HG03039 (cell line): ENCODE results near the gene EHD1.

ENCODE experiments used
- ATAC-seq: cut with Tn5 transposase; IDR thresholded peaks from one replicate; pipeline ENCODE4 v1.9.1; 2021; ENCODE audit warnings: mild to moderate bottlenecking, moderate library complexity; ENCODE audit not compliant: unreplicated experiment

EHD1 gene

DNA sequence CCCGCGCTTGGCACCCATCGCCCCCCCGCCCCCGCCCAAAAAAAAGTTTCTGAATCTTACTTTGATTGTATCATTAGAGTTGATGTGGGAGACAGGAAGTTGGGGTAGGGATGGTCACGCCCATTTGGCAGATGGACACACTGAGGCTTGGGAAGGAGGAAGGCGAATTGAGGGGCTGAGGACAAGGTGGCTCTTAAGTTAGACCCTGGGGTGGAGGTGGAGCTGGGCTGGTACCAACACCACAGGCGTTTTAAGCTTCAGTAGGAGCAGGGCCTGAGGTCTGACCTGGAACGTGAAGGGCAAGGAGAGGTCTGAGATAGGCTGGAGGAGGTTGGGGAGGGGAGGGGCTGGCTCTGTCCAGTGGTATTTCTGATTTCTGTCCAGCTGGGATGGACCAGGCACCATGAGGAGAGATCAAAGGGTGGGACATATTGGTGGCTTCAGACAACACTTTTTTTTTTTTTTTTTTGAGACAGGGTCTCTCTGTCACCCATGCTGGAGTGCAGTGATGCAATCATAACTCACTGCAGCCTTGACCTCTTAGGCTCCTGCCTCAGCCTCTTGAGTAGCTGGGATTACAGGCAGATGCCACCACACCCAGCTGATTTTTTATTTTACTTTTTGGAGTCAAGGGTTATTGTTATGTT is 33.2 kb downstream of the EHD1 start:
- no peak for ATAC-seq

DNA sequence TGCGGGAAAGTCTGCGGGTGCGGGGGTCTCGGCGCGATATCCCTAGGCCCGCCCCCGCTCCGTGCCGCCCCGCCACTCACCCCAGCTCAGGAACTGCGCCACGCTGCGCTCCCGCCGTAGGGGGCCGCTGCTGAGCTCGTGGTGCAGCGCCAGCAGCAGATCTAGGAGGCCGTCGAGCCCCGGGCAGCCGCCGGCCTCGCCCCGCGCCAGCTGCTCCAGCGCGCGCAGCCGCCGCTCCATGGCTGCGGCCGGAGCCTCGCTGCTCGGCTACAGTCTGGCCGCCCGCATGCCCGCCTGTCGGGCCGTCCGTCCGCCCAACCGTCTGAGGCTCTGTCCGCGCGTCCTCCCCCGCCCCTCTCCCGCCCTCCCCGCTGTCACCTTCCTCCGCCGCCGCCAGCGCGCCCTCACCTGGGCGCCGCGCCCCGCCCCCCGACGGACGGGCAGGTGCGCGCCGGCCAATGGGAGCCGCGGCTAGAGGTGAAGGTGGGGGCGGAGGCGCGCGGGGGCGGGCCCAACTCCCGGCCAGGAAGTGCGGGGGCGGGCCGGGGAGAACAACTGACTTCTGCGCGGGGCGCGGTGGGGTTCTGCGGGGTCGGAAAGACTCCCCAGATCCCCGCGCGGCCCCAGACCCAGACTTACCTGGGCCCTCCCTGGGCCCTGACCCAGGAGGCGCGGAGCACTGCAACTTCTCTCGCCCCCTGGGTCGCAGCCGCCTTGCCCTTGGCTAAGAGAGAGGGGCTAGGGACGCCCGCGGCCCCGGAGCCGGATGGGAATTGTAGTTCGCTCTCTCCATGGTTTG is 33.9 kb downstream of the EHD1 start, which contains the start of gene CDC42BPG:
Gene CDC42BPG, minus strand, starts transcription at position 324 of the 799 bp plus-strand sequence. Its CDS starts 84 bp downstream, at position 240.
- ATAC-seq = no peak

DNA sequence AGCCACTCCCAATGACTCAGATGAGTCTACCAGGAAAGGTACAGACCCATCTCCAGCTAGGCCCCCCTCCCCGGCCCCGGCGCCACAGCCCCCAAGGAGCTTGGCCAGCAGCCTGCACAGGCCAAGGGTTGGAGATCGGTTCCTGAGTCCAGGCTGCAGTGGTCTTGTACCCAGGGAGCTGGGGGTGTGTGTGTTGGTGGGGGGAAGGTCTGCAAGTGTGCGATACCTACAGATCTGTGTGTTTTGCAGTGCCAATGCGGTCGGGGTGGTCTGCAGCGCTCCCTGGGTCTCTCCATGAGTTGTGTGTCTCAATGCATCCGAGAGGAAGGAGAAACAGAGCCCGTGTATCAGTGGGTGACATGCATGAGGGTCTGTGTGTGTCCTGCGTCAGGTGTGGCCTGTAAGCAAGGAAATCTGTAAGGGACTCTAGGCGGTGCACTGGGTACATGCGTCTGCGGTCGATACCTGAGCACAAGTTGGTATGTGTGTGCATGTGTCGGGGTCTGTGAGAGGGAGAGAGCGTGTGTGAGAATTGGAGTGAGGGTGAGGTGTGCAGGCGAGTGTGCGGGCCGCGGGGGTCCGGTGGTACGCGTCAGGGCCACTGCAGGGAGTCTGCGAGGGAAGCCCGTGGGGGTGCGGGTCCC is 34.6 kb downstream of the EHD1 start:
- ATAC-seq = no peak

DNA sequence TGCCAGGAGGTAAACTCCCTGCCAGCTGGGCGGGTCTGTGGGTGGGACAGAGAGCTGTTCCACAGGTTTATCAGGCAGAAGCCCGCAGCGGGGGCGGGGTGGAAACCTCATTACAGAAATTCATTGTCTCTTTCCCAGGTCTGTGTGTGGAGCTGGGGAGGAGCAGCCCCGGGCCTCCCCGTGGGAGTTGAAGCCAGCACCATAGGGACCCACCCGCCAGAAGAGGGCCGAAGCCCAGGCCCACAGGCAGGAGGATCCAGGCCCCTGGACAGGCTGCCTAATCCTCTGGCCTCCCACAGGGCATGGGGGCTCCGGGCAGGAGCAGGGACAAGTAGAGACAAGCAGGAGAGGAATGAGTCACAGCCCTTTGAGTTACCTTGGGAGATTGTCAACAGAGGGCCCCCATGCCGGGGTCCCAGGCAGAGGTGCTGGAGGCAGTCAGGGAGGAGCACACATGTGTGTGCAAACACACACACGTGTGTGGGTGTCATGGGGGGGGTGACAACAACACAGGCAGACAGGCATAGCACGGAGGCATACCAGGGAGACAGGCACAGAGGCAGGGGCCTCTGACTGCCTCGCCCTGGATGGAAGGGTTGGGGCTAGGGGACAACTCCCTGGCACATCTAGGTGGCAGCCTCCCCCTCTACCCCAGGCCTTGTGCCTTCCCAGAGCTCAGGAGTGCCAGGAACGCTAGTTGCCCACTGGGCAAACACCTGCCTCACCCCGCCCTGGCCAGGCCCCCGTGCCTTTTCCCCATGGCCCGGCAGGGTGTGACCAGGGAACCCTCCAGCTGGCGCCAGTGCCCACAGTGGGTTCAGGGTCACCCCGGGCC is 35.4 kb downstream of the EHD1 start:
- ATAC-seq = no peak

DNA sequence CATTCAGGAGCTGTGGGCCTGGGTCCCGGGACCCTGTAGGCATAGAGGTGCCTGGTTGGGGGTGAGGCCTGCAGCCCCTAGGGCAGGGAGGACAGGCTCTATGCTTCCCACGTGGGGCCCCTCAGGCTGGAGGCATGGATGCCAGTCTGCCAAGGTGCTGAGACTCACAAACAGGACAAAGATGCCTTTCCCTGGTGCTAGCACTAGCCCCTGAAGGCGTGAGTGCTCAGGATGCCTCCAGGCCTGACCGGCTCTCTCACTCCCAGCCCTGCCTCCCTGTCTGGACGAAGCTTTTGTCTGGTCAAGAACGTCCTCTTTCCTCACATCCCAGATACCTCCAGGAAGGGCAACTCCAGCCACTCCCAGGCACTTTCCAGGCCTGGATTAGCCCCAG is 36.1 kb downstream of the EHD1 start:
- no peak for ATAC-seq

DNA sequence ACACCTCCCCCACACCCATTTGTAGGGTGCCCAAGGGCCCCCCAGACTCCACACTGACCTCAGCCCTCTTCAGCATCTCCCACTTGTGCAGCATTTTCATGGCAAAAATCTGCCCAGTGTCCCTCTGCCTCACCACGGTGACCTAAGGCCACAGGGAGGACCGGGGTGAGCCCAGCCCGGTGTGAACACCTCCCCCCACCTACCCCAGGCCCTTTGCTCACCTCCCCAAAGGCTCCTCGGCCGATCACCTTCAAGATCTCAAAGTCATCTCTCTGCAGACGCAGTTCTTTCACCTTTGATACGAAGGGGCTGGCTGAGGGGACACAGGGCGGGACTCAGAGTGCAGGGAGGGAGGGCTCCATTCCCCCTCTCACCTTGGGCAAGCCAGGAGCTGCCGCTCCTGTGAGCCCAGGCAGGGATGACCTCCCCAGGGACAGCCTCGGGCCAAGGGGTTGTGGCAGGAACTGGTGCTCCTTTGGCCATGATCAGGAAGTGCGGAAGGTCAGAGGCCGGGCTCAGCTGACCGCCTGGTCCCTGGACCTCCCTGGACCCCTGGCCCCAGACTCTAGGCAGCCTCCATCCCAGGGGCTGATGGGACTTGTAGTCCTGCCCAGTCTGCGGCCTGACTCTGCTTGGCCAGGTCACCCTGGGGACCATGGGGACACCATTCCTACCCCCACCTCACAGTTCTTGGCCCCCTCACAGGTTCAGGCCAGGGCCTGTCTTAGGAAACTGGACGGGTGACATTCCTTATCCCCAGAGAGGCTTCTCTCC is 36.6 kb downstream of the EHD1 start:
- no peak for ATAC-seq

DNA sequence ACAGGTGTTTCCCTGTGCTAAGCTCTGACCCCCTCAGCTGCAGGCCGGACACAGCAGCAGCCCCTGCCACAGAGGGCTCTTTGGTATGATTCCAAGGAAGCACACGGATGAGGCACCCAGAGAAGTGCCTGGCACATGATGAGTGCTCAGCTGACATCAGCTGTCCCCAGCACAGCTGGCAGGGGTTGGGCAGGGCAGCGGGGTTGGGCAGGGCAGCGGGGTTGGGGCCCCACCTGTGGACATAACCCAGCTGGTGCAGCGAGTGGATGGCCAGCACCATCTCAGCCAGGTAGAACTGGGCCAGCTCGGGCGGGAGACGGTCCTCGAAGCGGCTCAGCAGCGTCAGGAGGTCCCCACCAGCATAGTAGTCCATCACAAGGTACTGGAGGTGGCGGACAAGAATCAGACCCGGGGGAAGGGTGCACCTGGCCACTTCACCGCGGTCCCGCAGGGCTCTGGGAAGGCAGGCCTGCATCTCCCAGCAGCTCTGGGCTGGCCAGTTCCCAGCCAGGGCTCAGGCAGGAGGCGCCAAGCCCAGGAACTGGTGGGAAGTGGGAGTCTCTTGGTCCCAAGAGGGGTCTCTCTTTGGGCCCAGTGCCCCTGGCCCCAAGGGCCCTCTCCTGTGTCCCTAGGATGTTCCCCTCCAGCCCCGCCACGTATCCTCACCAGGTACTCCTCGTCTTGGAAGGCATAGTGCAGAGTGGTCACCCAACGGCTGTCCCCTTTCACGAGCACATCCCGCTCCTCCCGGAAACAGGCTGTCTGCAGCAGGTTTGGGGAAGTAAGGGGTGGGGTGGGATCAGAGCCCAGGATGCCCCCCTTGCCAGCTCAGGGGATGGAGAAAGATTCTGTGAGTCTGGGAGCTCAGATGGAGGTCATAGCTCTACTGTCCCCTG is 38.3 kb downstream of the EHD1 start:
- ATAC-seq = no peak

DNA sequence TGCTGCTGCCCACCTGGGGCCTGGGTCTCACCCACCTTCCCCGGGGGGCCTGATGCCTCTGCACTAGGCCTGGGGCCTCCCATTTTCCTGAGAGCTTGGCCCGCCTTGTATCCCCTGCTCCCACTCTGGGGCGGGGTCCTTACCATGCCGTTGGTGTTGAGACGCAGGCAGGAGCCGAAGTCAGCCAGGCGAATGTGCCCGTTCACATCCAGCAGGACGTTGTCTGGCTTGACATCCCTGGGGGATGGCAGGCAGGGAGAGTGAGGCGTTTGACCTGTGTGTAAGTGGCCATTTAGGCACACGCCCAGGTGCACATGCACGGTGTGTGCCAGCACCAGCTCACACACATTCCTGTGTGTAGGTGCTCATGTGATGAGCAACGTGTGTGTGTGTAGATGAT is 39.1 kb downstream of the EHD1 start:
- ATAC-seq = no peak

DNA sequence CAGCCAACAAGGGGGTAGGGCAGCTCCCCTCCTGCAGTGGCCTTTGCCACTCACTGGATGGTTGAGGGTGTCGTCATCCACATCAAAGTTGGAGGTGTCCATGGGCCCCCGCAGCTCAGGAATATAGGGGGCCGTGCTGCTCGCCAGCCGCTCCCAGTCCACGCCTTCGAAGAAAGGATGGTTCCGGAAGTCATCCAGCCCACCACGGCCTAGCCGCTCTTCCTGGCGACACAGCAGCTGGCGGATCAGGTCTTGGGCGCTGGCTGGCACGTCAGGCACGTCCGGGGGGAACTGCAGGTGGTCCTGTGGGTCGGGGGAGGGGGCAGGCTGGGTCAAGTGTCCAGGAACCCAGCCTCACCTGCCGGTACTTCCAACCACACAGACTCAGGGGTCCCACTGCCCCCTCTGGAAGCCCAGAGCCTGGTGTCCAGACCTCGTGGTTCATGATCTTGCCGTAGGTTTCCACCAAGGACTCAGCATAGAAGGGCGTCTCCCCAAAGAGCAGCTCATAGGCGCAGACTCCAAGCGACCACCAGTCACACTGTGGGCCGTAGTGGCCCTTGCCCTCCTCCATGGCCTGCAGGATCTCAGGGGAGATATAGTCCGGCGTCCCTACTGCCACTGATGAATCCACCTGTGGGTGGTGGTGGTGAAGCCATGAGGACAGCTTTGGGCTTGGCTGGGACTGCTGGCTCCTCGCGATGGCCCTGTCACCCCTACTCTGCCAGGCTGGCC is 39.7 kb downstream of the EHD1 start:
- ATAC-seq = no peak

DNA sequence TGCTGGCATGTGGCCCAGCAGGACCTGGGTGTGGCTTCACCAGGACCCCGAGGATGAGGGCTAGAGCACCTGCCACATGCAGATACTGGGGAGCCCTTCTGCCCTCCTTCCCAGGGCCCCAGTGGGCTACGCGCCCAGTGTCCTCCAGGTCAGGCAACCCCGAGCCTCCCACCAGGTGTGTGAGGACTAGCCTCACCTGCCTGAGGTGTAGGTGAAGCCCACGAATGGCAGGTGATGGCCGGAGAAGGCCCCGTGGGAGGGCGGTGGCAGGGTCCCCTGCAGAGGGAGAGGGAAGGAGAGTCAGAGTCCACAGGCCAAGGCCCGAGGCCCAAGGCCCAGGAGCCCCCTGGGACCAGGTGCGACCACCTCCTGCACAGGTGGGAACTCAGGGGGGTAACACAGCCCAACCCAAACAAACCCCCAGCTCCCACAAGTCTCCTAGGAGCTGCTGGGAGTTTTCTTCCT is 40.5 kb downstream of the EHD1 start:
- no peak for ATAC-seq

DNA sequence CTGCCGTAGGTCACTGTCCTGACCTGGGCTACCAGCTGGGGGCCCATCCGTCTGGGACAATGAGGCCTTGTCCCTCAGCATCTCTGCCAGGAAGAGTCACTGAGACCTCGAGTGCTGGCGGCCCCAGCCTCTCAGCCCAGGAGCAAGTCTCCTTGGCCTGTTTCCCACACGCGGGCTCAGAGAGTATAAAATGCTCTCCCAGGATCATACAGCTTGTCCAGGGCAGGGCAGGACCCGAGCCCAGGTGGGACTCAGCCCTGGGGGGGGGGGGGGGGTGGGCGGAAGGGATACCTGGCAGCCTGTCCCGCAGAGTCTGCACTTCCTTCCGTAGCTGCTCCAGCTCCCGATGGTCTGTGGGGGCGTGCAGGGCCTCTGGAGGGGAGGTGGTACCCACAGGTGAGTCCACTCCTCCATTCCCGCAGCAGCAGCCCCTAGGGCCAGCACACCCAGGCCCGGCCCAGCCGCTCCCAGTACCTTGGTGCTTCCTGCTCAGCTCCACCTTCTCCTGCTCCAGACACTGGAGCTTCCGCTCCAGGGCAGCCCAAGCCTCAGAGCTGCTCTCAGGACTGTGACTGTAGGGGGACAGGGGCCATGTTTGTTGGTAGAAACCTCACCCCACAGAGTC is 41.9 kb downstream of the EHD1 start:
- ATAC-seq = no peak

DNA sequence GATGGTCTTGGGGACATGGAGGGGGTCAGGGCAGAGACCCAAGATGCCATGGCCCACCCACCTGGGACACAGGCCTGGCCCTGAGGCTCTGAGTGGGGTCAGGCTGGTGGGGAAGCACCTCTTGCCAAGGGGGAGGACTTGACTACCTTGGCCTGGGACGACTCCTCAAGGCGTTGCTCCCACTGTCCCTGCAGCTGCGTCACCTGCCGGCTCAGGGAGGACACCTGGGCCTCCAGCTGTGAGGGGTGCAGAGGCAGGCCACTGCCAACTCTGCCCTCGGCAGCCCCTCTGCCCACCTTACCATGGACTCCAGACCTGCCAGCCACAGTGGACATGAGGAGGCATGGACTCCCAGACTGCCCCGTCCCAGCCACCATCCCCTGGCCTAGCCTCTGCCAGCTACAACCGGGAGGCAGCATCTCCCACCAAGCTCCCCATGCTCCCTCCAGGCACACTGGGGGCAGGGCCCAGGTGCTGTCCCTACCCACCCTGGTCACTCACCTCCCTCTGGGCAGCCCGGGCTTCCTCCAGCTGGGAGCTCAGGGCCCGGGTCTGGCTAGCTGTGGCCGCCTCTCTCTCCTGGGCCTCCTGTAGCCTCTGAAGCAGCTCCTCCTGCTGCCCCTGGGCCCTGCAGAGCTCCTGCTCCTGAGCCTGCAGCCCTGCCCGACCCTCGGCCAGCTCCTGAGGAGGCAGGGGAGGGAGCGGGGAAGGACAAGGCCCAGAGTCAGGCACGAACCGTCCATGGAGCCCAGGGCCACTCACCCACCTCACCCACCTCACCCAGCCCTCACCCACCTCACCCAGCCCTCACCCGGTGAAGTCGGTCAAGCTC is 42.6 kb downstream of the EHD1 start:
- no peak for ATAC-seq

DNA sequence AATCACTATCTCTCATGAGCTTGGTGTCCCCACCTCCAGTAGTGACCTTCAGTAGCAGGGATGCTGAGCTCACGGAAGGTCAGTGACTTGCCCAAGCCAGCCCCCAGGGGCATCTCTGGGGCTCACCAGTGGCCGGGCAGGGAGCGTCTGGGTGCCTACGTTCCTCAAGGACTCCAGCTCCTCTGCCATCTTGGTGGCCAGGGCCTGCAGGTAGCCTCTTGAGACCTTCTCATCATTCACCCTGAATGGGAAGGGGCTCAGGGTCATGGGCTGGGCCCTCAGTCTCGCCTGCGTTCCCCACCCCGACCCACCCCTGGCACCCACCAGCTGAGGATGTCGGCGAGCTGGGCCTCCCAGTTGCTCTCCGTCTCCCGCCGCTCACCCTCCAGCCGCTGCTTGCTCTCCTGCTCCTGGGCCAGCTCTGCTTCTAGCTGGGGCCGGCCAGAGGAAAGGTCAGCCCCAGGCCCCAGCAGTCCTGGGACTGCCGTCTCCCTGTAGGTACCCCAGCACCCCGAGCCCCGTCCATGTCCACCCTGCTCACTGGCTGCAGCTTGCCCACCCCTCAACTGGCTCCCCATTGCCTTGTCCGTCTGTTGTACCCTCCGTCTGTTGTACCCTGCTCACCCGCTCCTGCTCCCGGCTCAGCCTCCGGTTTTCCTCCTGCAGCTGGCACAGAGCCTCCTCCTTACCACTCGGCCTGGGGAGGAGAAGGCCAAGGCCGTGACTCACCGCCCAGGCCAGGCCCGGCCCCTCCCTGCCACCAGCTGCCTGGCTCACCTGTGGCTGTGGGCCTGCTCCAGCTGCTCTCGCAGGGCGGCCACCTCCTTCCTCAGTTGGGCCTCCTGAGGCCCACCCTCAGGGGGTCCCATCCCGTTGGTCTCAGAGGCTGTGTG is 43.5 kb downstream of the EHD1 start:
- ATAC-seq = no peak

DNA sequence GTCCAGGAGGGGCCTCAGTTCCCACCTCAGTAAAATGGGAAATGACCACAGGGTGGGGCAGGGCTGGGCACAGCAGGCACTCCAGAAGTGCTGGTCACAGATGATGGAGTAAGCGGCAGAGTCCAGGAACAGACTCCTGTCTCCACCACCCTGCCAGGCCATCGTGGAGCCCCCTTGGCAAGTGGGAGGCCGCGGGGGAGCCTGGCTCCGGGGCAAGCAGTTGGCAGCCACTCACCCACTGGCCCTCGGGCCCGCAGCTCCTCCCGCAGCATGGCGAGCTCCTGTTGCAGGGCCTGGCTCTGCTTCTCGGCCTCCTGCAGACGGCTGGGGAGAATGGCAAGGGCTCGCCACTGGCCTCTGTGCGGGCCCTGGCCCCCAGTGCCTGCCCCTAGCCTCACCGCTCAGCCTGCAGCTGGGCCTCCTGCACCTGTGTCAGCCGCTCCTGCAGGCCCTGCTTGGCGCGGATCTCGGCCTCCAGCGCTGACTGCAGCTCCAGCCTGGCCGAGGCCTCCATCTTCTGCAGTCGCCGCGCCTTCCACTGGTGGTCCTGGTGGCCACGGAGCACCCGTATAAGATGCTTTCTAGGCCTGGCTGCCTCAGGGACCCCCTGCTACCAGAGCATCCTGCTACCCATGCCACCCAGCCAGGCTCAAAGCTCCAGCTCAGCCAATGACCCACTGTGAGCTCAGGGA is 44.2 kb downstream of the EHD1 start:
- ATAC-seq = no peak

DNA sequence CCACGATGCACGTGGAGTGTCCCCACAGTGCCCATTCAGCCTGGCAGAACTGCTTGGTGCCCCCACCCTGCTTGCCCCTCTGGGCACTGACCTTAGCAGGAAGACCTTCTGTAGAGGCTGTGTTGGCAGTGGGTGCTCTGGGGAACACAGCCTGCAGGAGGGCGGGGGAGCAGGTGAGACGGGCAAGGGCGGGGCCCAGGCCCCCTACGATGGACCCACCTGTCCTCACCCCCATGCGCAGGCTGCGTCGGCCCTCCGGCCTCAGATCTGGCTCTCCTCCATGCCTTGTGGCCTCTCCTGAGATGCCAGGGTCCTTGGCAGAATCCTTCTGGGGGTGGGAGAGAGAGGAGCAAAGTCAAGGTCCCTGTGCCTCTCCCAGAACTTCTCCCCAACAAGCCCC is 44.9 kb downstream of the EHD1 start:
- ATAC-seq = no peak

DNA sequence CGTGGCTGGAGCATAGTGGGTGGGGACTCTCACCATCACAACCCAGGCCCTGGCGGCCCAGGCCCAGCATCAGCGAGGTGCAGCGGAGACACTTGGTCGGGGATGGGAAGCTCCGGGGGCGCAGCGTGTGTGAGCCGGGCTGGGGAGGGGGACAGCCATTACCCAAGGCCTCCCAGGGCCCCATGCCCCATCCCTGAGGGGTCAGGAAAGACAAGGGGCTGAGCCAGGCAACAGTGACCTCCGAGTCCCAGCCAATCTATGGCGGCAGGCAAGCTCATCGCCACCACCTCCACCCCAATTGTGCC is 45.3 kb downstream of the EHD1 start:
- no peak for ATAC-seq
